Measurements from ENCODE around the gene ASB18.

ASB18 gene

DNA sequence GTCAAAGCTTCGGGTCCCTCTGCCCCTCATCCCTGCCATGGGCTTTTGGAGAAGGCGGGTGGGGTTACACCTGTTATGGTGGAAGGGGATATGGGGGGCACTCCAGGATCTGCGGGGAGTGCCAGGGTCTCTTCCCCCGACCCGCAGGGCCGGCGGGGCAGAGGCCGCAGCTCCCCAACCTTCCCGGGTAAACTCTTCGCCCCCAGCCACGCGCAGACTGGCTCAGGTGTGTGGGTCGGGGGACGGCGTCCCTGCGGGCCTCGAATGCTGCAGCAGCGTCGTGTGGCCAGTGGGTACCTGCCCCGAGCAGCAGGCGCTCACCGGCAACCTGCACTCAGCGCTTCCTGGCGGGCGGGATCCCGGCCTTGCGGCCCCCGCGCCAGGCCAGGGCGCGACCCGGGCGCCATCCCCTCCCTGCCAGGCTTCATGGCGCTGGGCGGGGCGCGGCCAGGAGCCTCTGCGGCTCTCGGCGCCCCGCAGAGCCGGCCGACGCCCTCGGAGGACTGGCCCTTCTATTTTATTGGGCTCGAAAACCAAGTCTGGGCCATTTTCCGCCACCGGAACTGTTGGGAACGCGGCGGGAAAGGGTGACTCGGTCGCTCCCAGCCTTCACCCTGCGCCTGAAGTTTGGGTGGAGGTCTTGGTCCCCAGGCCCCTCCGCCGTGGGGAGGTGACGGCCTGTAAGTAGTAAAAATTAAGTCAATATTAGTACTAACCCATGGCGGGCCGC is 100.6 kb downstream of the ASB18 start:
- no peak for DNase-seq (ENCODE audit: low read depth, low spot score)
- no peak for TF ChIP-seq CTCF (IDR thresholded peaks at IDR 0.05; ENCODE audit: insufficient read depth, low read length, missing control alignments)
- H3K4me3 ChIP-seq (ENCODE audit: low read depth, low read length), result peak overlapping the region; percentile 46
- CTCF ChIA-PET, result interaction anchor here (0.6 to 6.3 kb wide), 5 partner anchors 12 to 1936 kb away, joined by 3 to 57 read pairs (median 3); no protein-coding TSS in a partner anchor
- POLR2A ChIA-PET, result no interaction called here

- POLR2A ChIA-PET, result no interaction called here
Measured at GRCh38 chr2:236162882-236163470, 101.2 kb downstream of the ASB18 start.

DNA sequence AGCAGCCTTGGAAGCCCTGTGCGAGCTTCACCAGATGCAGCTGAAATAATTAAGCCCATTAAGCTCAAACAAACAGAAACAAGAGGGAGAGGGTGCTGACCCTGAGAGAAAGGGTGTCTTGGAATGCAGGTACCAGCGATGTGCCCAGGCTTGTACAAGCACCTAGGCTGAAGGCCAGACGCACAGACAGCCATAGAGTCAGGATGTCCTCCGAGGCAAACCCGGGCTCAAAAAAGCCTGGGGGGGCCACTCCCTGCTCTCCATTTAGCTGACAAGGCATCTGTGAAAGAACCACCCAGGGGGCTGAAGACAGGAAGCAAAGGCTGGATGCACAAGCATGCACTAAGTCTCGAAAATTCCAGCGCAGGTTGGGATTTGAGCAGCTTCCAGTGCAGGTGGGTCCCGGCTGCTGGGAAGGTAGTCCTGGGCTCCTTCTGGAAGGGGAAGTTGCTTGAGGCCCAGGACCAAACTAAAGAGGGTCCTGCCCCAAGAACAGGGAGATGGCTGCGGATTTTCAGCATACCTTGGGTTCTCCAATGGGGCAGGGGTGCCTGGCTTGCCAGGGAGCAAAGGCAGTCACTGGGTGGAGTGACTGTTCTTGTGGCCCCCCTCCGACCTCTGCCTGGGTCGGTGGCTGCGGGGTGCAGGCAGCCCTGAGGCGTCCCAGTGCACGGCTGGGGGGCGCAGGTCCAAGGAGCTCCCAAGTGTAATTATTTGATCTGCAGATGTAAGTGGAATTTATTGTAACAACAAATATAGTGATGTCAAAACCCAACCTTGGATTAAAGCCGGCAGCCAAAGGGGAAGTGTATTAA is 102.0 kb downstream of the ASB18 start:
- TF ChIP-seq CTCF (IDR thresholded peaks at IDR 0.05; ENCODE audit: insufficient read depth, low read length, missing control alignments), result no peak
- ChIA-PET CTCF (interaction anchor here (1.0 to 1.8 kb wide), 4 partner anchors 14 to 383 kb away, joined by 3 to 8 read pairs (median 4); no protein-coding TSS in a partner anchor), POLR2A (no interaction called here)
- H3K4me3 ChIP-seq (ENCODE audit: low read depth, low read length), result no peak overlapping the region
- no peak for DNase-seq (ENCODE audit: low read depth, low spot score)

More at GRCh38 chr2:236162882-236163470, 101.2 kb downstream of the ASB18 start:
- no peak for TF ChIP-seq CTCF (IDR thresholded peaks at IDR 0.05; ENCODE audit: insufficient read depth, low read length, missing control alignments)
- no peak overlapping the region for H3K4me3 ChIP-seq (ENCODE audit: low read depth, low read length)
- no peak for DNase-seq (ENCODE audit: low read depth, low spot score)
- CTCF ChIA-PET, result interaction anchor here (1.0 to 1.8 kb wide), 4 partner anchors 13 to 383 kb away, joined by 3 to 8 read pairs (median 4); no protein-coding TSS in a partner anchor

- DNase-seq (ENCODE audit: low read depth, low spot score), result no peak
- ChIA-PET POLR2A (no interaction called here), CTCF (interaction anchor here (1.8 kb wide), 1 partner anchor 17 kb away, joined by 6 read pairs; no protein-coding TSS in a partner anchor)
- no peak overlapping the region for H3K4me3 ChIP-seq (ENCODE audit: low read depth, low read length)
- no peak for TF ChIP-seq CTCF (IDR thresholded peaks at IDR 0.05; ENCODE audit: insufficient read depth, low read length, missing control alignments)
Measured at GRCh38 chr2:236161531-236161930, 102.7 kb downstream of the ASB18 start.

GRCh38 chr2:236161082-236161462 is 103.1 kb downstream of the ASB18 start:
- H3K4me3 ChIP-seq (ENCODE audit: low read depth, low read length), result no peak overlapping the region
- POLR2A ChIA-PET, result no interaction called here
- no peak for TF ChIP-seq CTCF (IDR thresholded peaks at IDR 0.05; ENCODE audit: insufficient read depth, low read length, missing control alignments)
- CTCF ChIA-PET, result interaction anchor here (1.5 to 1.6 kb wide), 2 partner anchors 382 to 395 kb away, joined by 3 to 7 read pairs; no protein-coding TSS in a partner anchor
- DNase-seq (ENCODE audit: low read depth, low spot score), result no peak
